GM21576 (cell line): Measurements from ENCODE around the gene IGFBP4.

Experiments
- ATAC-seq: cut with Tn5 transposase; IDR thresholded peaks from one replicate; pipeline ENCODE4 v1.9.1; 2021; ENCODE audit warnings: mild to moderate bottlenecking, moderate library complexity; ENCODE audit not compliant: unreplicated experiment

IGFBP4 gene

GRCh38 chr17:40470932-40471828 is 27.9 kb downstream of the IGFBP4 start:
- no peak for ATAC-seq

GRCh38 chr17:40471846-40472732 is 28.8 kb downstream of the IGFBP4 start:
- ATAC-seq: no peak

GRCh38 chr17:40472733-40473452 is 29.6 kb downstream of the IGFBP4 start:
- ATAC-seq: no peak

- no peak for ATAC-seq
These were observed 30.5 kb downstream of the IGFBP4 start for GRCh38 chr17:40473573-40474365.

GRCh38 chr17:40474419-40475002 is 31.3 kb downstream of the IGFBP4 start:
- ATAC-seq: no peak

- no peak for ATAC-seq
These were observed 32.1 kb downstream of the IGFBP4 start for GRCh38 chr17:40475234-40475908.

- no peak for ATAC-seq
These were observed 34.5 kb downstream of the IGFBP4 start for GRCh38 chr17:40477796-40478195.

- no peak for ATAC-seq
These were observed 35.2 kb downstream of the IGFBP4 start for GRCh38 chr17:40478486-40478885.

- no peak for ATAC-seq
These were observed 36.7 kb downstream of the IGFBP4 start for GRCh38 chr17:40479754-40480480.

- ATAC-seq: no peak
These were observed 37.3 kb downstream of the IGFBP4 start for GRCh38 chr17:40480501-40481003.

- ATAC-seq: no peak
These were observed 37.9 kb downstream of the IGFBP4 start for GRCh38 chr17:40481106-40481505.

- no peak for ATAC-seq
These were observed 39.5 kb downstream of the IGFBP4 start for GRCh38 chr17:40482722-40483121.

GRCh38 chr17:40483679-40484078 is 40.4 kb downstream of the IGFBP4 start:
- no peak for ATAC-seq

- ATAC-seq: no peak
These were observed 41.2 kb downstream of the IGFBP4 start for GRCh38 chr17:40484285-40484972.

- no peak for ATAC-seq
These were observed 41.8 kb downstream of the IGFBP4 start for GRCh38 chr17:40484973-40485530.

GRCh38 chr17:40485851-40486521 is 42.7 kb downstream of the IGFBP4 start:
- no peak for ATAC-seq
